GM12875 (cell line): ENCODE measurements around the gene MAP7.

Experiments used
- H3K4me3 ChIP-seq: one replicate; pipeline ENCODE4 v1.5.1; 2011; ENCODE audit warnings: low read depth, low read length, control low read depth
- CTCF ChIP-seq: IDR thresholded peaks from 2 replicates; pipeline ENCODE4 v1.5.1; 2011; ENCODE audit warnings: low read depth, mild to moderate bottlenecking, control low read depth, inconsistent platforms, low read length, moderate library complexity, borderline replicate concordance; ENCODE audit not compliant: insufficient read depth

Gene MAP7

GRCh38 chr6:136370988-136371728, 179.1 kb downstream of the MAP7 start:
- no peak overlapping the region for H3K4me3 ChIP-seq
- no peak for TF ChIP-seq CTCF

GRCh38 chr6:136365776-136366354, 184.4 kb downstream of the MAP7 start:
- TF ChIP-seq CTCF: no peak
- H3K4me3 ChIP-seq: no peak overlapping the region

- no peak for TF ChIP-seq CTCF
- no peak overlapping the region for H3K4me3 ChIP-seq
These were observed 187.5 kb downstream of the MAP7 start for GRCh38 chr6:136362421-136363356.

- no peak for TF ChIP-seq CTCF
- no peak overlapping the region for H3K4me3 ChIP-seq
These were observed 188.4 kb downstream of the MAP7 start for GRCh38 chr6:136361787-136362186.

GRCh38 chr6:136360783-136361182, 189.4 kb downstream of the MAP7 start:
- no peak for TF ChIP-seq CTCF
- H3K4me3 ChIP-seq: no peak overlapping the region

- H3K4me3 ChIP-seq: no peak overlapping the region
- no peak for TF ChIP-seq CTCF
These were observed 190.4 kb downstream of the MAP7 start for GRCh38 chr6:136359851-136360250.
